SK-N-SH treated with all-trans-retinoic acid at 6 μM for 48 hours (cell line): ENCODE measurements around the gene ADCY9.

Experiments
- ATAC-seq: fragments of 200-7000 bp; cut with Tn5 transposase; 3 replicates; pipeline ENCODE4 v1.9.1; 2020; ENCODE audit warnings: mild to moderate bottlenecking, moderate library complexity
- ARNTL ChIP-seq: fragments of 450-650 bp; formaldehyde crosslinking; IDR thresholded peaks from 2 replicates; pipeline ENCODE4 v1.5.0; 2020; ENCODE audit warnings: low read depth, mild to moderate bottlenecking, moderate library complexity, borderline replicate concordance
- BACH2 ChIP-seq: fragments of 250-450 bp; sonication (Bioruptor Pico); IDR thresholded peaks from 2 replicates; pipeline ENCODE4 v1.9.0; 2021; ENCODE audit warnings: mild to moderate bottlenecking, borderline replicate concordance
- CREB5 ChIP-seq: fragments of 250-450 bp; sonication (Bioruptor Pico); IDR thresholded peaks from 2 replicates; pipeline ENCODE4 v1.5.1; 2020; ENCODE audit warnings: low read depth, mild to moderate bottlenecking, moderate library complexity
- CSDC2 ChIP-seq: fragments of 250-450 bp; sonication (Bioruptor Pico); IDR thresholded peaks from 2 replicates; pipeline ENCODE4 v1.5.0; 2020; ENCODE audit warnings: mild to moderate bottlenecking, moderate library complexity
- ESRRG ChIP-seq: fragments of 250-450 bp; sonication (Bioruptor Pico); IDR thresholded peaks from 2 replicates; pipeline ENCODE4 v1.6.1; 2021; ENCODE audit warnings: mild to moderate bottlenecking
- GLIS3 ChIP-seq: fragments of 250-450 bp; sonication (Bioruptor Pico); IDR thresholded peaks from 2 replicates; pipeline ENCODE4 v1.5.0; 2020; ENCODE audit warnings: mild to moderate bottlenecking, moderate library complexity
- ISL1 ChIP-seq: fragments of 250-450 bp; sonication (Bioruptor Pico); IDR thresholded peaks from 2 replicates; pipeline ENCODE4 v2.1.2; 2022; ENCODE audit warnings: mild to moderate bottlenecking, moderate library complexity
- OSR1 ChIP-seq: fragments of 250-450 bp; sonication (Bioruptor Pico); IDR thresholded peaks from 2 replicates; pipeline ENCODE4 v1.8.0; 2022; ENCODE audit warnings: moderate library complexity, mild to moderate bottlenecking, inconsistent platforms
- POU6F1 ChIP-seq: fragments of 250-450 bp; sonication (Bioruptor Pico); IDR thresholded peaks from 2 replicates; pipeline ENCODE4 v1.8.0; 2021; ENCODE audit warnings: low read depth, mild to moderate bottlenecking, moderate library complexity, borderline replicate concordance
- PPARA ChIP-seq: fragments of 250-450 bp; sonication (Bioruptor Pico); IDR thresholded peaks from 2 replicates; pipeline ENCODE4 v1.5.0; 2020; ENCODE audit warnings: mild to moderate bottlenecking, borderline replicate concordance
- SNAI2 ChIP-seq: fragments of 250-450 bp; sonication (Bioruptor Pico); IDR thresholded peaks from 2 replicates; pipeline ENCODE4 v1.5.0; 2020; ENCODE audit warnings: mild to moderate bottlenecking, moderate library complexity
- TCF4 ChIP-seq: fragments of 250-450 bp; sonication (Bioruptor Pico); IDR thresholded peaks from 2 replicates; pipeline ENCODE4 v1.8.0; 2021; ENCODE audit warnings: mild to moderate bottlenecking, moderate library complexity, borderline replicate concordance
- TOX ChIP-seq: fragments of 250-450 bp; sonication (Bioruptor Pico); IDR thresholded peaks from 2 replicates; pipeline ENCODE4 v1.8.0; 2021; ENCODE audit warnings: mild to moderate bottlenecking, moderate library complexity, borderline replicate concordance
- ZC3H10 ChIP-seq: fragments of 250-450 bp; sonication (Bioruptor Pico); IDR thresholded peaks from 2 replicates; pipeline ENCODE4 v1.5.1; 2021; ENCODE audit warnings: mild to moderate bottlenecking, moderate library complexity
- ZFP3 ChIP-seq: fragments of 250-450 bp; sonication (Bioruptor Pico); IDR thresholded peaks from 2 replicates; pipeline ENCODE4 v1.5.0; 2020; ENCODE audit warnings: mild to moderate bottlenecking, moderate library complexity
- ZFP30 ChIP-seq: fragments of 450-650 bp; formaldehyde crosslinking; IDR thresholded peaks from 2 replicates; pipeline ENCODE4 v1.5.0; 2022; ENCODE audit warnings: mild to moderate bottlenecking, moderate library complexity
- ZNF565 ChIP-seq: fragments of 450-650 bp; formaldehyde crosslinking; conservative IDR thresholded peaks from 2 replicates; pipeline ENCODE4 v1.5.0; 2020; ENCODE audit warnings: low read depth, mild to moderate bottlenecking, moderate library complexity
- ZNF70 ChIP-seq: fragments of 450-650 bp; formaldehyde crosslinking; IDR thresholded peaks from 2 replicates; pipeline ENCODE4 v1.5.0; 2020; ENCODE audit warnings: mild to moderate bottlenecking, moderate library complexity
- ZNF8 ChIP-seq: fragments of 450-650 bp; formaldehyde crosslinking; IDR thresholded peaks from 2 replicates; pipeline ENCODE4 v1.5.0; 2020; ENCODE audit warnings: mild to moderate bottlenecking, moderate library complexity
- TF ChIP-seq, protein P1 (sequence below): fragments of 250-450 bp; sonication (Bioruptor Pico); IDR thresholded peaks from 2 replicates; pipeline ENCODE4 v1.5.0; 2020; ENCODE audit warnings: mild to moderate bottlenecking, moderate library complexity
- TF ChIP-seq, protein P2 (sequence below): fragments of 250-450 bp; sonication (Bioruptor Pico); IDR thresholded peaks from 2 replicates; pipeline ENCODE4 v1.5.1; 2021; ENCODE audit warnings: mild to moderate bottlenecking, moderate library complexity
- TF ChIP-seq, protein P3 (sequence below): fragments of 250-450 bp; sonication (Bioruptor Pico); IDR thresholded peaks from 2 replicates; pipeline ENCODE4 v1.8.0; 2020; ENCODE audit warnings: mild to moderate bottlenecking, moderate library complexity, borderline replicate concordance

The ADCY9 gene

GRCh38 chr16:4021916-4022315, 94.3 kb downstream of the ADCY9 start:
- no peak for ATAC-seq
- TF ChIP-seq ZFP3 (CRISPR knock-in tag) (no peak), TOX (no peak), OSR1 (CRISPR knock-in tag) (no peak), PPARA (CRISPR knock-in tag) (no peak), BACH2 (CRISPR knock-in tag) (no peak), CSDC2 (CRISPR knock-in tag) (no peak), ISL1 (CRISPR knock-in tag) (no peak), SNAI2 (CRISPR knock-in tag) (no peak), ARNTL (CRISPR knock-in tag) (no peak), TCF4 (CRISPR knock-in tag) (no peak), CREB5 (CRISPR knock-in tag) (no peak)
- TF ChIP-seq, protein P1, sequence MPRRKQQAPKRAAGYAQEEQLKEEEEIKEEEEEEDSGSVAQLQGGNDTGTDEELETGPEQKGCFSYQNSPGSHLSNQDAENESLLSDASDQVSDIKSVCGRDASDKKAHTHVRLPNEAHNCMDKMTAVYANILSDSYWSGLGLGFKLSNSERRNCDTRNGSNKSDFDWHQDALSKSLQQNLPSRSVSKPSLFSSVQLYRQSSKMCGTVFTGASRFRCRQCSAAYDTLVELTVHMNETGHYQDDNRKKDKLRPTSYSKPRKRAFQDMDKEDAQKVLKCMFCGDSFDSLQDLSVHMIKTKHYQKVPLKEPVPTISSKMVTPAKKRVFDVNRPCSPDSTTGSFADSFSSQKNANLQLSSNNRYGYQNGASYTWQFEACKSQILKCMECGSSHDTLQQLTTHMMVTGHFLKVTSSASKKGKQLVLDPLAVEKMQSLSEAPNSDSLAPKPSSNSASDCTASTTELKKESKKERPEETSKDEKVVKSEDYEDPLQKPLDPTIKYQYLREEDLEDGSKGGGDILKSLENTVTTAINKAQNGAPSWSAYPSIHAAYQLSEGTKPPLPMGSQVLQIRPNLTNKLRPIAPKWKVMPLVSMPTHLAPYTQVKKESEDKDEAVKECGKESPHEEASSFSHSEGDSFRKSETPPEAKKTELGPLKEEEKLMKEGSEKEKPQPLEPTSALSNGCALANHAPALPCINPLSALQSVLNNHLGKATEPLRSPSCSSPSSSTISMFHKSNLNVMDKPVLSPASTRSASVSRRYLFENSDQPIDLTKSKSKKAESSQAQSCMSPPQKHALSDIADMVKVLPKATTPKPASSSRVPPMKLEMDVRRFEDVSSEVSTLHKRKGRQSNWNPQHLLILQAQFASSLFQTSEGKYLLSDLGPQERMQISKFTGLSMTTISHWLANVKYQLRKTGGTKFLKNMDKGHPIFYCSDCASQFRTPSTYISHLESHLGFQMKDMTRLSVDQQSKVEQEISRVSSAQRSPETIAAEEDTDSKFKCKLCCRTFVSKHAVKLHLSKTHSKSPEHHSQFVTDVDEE = no peak

DNA sequence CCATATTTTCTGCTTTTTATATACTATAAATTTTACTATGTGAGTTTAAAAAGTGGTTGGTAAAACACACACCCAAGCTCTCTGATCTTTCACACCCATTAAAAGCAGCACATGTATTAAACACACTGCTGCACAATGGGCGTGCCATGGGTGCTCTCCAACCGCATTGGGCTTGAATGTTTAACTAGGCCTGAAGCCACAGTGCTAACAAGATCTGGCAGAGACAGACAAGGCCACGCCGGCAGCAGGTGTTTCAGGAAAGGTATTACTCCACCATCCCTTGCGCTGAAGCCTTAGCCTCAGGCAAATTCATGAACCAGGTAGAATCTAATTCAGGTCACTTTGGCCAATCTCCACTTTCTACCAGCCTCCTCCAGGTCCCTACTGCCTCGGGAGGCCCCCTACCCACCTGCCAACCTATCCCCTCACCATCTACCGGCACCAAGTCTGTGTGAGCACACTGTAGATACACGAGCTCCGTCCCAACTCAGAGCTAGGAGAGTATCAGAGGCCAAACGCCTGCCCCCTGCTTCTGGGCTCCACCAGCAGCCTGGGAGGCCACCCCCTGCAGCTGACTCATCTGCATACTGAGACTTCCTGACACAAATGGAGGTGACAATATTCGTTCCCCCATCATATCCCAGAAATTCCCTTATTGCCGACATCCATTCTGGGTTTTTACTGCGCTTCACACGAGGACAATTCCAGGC, 95.0 kb downstream of the ADCY9 start:
- ATAC-seq = no peak
- no peak for TF ChIP-seq OSR1 (CRISPR knock-in tag)
- no peak for TF ChIP-seq ESRRG (CRISPR knock-in tag)
- no peak for TF ChIP-seq POU6F1 (CRISPR knock-in tag)
- TF ChIP-seq, protein P1 = no peak
- no peak for TF ChIP-seq ZNF565 (CRISPR knock-in tag)
- no peak for TF ChIP-seq TOX

DNA sequence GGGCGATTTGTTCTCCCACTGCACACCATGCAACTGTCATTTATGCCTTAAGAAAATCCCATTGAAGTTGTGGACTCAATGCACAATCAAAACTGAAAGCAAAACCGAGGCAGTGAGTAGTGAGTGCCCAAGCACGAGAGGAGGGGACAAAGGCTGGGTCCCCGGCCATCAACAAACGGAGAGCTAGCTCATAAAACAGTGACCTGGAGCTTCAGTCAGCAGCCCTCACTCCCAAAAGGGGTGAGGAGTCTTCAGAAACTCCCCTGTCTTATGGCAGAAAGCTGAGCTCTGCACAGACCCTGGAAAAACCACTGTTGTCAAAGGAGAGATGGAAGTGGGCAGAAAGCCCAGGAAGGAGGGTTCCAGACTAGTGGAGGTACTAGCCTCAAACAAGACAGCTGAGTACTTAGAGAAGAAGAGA, 96.9 kb downstream of the ADCY9 start:
- ATAC-seq = peak; percentile 74
- no peak for TF ChIP-seq GLIS3 (CRISPR knock-in tag)
- TF ChIP-seq TCF4 (CRISPR knock-in tag) = no peak
- no peak for TF ChIP-seq ISL1 (CRISPR knock-in tag)
- TF ChIP-seq ZNF8 (CRISPR knock-in tag) = no peak
- TF ChIP-seq TOX = no peak
- no peak for TF ChIP-seq POU6F1 (CRISPR knock-in tag)
- TF ChIP-seq ZC3H10 (CRISPR knock-in tag) = no peak
- TF ChIP-seq CREB5 (CRISPR knock-in tag) = no peak
- no peak for TF ChIP-seq ARNTL (CRISPR knock-in tag)
- TF ChIP-seq ZNF70 (CRISPR knock-in tag) = no peak
- TF ChIP-seq, protein P2, sequence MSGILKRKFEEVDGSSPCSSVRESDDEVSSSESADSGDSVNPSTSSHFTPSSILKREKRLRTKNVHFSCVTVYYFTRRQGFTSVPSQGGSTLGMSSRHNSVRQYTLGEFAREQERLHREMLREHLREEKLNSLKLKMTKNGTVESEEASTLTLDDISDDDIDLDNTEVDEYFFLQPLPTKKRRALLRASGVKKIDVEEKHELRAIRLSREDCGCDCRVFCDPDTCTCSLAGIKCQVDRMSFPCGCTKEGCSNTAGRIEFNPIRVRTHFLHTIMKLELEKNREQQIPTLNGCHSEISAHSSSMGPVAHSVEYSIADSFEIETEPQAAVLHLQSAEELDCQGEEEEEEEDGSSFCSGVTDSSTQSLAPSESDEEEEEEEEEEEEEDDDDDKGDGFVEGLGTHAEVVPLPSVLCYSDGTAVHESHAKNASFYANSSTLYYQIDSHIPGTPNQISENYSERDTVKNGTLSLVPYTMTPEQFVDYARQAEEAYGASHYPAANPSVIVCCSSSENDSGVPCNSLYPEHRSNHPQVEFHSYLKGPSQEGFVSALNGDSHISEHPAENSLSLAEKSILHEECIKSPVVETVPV (CRISPR knock-in tag) = no peak
- no peak for TF ChIP-seq ESRRG (CRISPR knock-in tag)
- TF ChIP-seq, protein P3, sequence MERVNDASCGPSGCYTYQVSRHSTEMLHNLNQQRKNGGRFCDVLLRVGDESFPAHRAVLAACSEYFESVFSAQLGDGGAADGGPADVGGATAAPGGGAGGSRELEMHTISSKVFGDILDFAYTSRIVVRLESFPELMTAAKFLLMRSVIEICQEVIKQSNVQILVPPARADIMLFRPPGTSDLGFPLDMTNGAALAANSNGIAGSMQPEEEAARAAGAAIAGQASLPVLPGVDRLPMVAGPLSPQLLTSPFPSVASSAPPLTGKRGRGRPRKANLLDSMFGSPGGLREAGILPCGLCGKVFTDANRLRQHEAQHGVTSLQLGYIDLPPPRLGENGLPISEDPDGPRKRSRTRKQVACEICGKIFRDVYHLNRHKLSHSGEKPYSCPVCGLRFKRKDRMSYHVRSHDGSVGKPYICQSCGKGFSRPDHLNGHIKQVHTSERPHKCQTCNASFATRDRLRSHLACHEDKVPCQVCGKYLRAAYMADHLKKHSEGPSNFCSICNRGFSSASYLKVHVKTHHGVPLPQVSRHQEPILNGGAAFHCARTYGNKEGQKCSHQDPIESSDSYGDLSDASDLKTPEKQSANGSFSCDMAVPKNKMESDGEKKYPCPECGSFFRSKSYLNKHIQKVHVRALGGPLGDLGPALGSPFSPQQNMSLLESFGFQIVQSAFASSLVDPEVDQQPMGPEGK (CRISPR knock-in tag) = no peak
- TF ChIP-seq ZFP30 = no peak
- TF ChIP-seq PPARA (CRISPR knock-in tag) = no peak
